HG03175 (cell line): Measurements from ENCODE around the gene TRAF2.
"Not testable (repeated sequence)": the region's sequence is repeated elsewhere in the genome, so short reads cannot be mapped to it uniquely, and the experiment has no call there.

Experiments
- ATAC-seq: cut with Tn5 transposase; IDR thresholded peaks from one replicate; pipeline ENCODE4 v1.9.1; 2021; ENCODE audit warnings: mild to moderate bottlenecking, moderate library complexity; ENCODE audit not compliant: unreplicated experiment

Gene TRAF2

GRCh38 chr9:136881691-136882108 lies 4.6 kb upstream of the TRAF2 start:
- ATAC-seq, result no peak

- no peak for ATAC-seq
These were observed 4.0 kb upstream of the TRAF2 start for GRCh38 chr9:136882109-136882946.

- ATAC-seq, result not testable (repeated sequence)
These were observed 3.4 kb upstream of the TRAF2 start for GRCh38 chr9:136882947-136883283.

GRCh38 chr9:136883670-136884069 lies 2.6 kb upstream of the TRAF2 start:
- not testable (repeated sequence) for ATAC-seq

- ATAC-seq, result peak; percentile 33
These were observed 588 bp downstream of the TRAF2 start for GRCh38 chr9:136886610-136887597.

GRCh38 chr9:136888454-136888853 lies 2.1 kb downstream of the TRAF2 start:
- no peak for ATAC-seq

- ATAC-seq, result no peak
These were observed 3.5 kb downstream of the TRAF2 start for GRCh38 chr9:136889858-136890257.

- ATAC-seq, result no peak
These were observed 4.3 kb downstream of the TRAF2 start for GRCh38 chr9:136890661-136891060.

GRCh38 chr9:136896027-136896426 lies 9.7 kb downstream of the TRAF2 start:
- ATAC-seq, result no peak

GRCh38 chr9:136898483-136899100 lies 12.3 kb downstream of the TRAF2 start:
- no peak for ATAC-seq

- no peak for ATAC-seq
These were observed 12.9 kb downstream of the TRAF2 start for GRCh38 chr9:136899196-136899595.

- no peak for ATAC-seq
These were observed 14.2 kb downstream of the TRAF2 start for GRCh38 chr9:136900556-136900955.

GRCh38 chr9:136900988-136901515 lies 14.7 kb downstream of the TRAF2 start:
- no peak for ATAC-seq

GRCh38 chr9:136901516-136902258 lies 15.4 kb downstream of the TRAF2 start:
- peak; percentile 69 for ATAC-seq

GRCh38 chr9:136902259-136902821 lies 16.0 kb downstream of the TRAF2 start:
- peak; percentile 49 for ATAC-seq

- no peak for ATAC-seq
These were observed 16.8 kb downstream of the TRAF2 start for GRCh38 chr9:136903041-136903554.

GRCh38 chr9:136906266-136906665 lies 19.9 kb downstream of the TRAF2 start:
- no peak for ATAC-seq

GRCh38 chr9:136907011-136907914 lies 20.9 kb downstream of the TRAF2 start:
- ATAC-seq, result no peak
